RWPE2 (cell line): Measurements from ENCODE around the gene NUP133.

Experiments used
- ATAC-seq: fragments of 200-7000 bp; cut with Tn5 transposase; 3 replicates; pipeline ENCODE4 v1.9.1; 2021; ENCODE audit warnings: low read depth
- DNase-seq: peaks from one replicate; pipeline ENCODE4 v3.0.0-alpha.2; 2020; ENCODE audit warnings: low spot score
- H3K27ac ChIP-seq: fragments of 450-650 bp; 2 replicates; pipeline ENCODE4 v1.5.1; 2017; ENCODE audit warnings: mild to moderate bottlenecking; ENCODE audit not compliant: poor library complexity, severe bottlenecking
- H3K27me3 ChIP-seq: fragments of 250-450 bp; sonication (Bioruptor Pico); 2 replicates; pipeline ENCODE4 v1.5.1; 2021; ENCODE audit warnings: mild to moderate bottlenecking, moderate library complexity; ENCODE audit not compliant: insufficient read depth, poor library complexity, severe bottlenecking
- H3K36me3 ChIP-seq: fragments of 250-450 bp; sonication (Bioruptor Pico); 2 replicates; pipeline ENCODE4 v1.5.1; 2020; ENCODE audit warnings: low read depth, mild to moderate bottlenecking, moderate library complexity
- H3K4me1 ChIP-seq: fragments of 250-450 bp; sonication (Bioruptor Pico); 2 replicates; pipeline ENCODE4 v1.5.1; 2021; ENCODE audit warnings: mild to moderate bottlenecking, moderate library complexity; ENCODE audit not compliant: insufficient read depth, poor library complexity, severe bottlenecking
- H3K4me3 ChIP-seq: fragments of 250-450 bp; sonication (Bioruptor Pico); 2 replicates; pipeline ENCODE4 v1.5.1; 2021; ENCODE audit warnings: mild to moderate bottlenecking, moderate library complexity; ENCODE audit not compliant: severe bottlenecking
- H3K9me3 ChIP-seq: fragments of 250-450 bp; sonication (Bioruptor Pico); 2 replicates; pipeline ENCODE4 v1.5.1; 2021; ENCODE audit warnings: mild to moderate bottlenecking, moderate library complexity; ENCODE audit not compliant: severe bottlenecking
- CTCF ChIP-seq: fragments of 450-650 bp; IDR thresholded peaks from one replicate; pipeline ENCODE4 v1.5.1; 2017; ENCODE audit warnings: mild to moderate bottlenecking, moderate library complexity; ENCODE audit not compliant: poor library complexity, severe bottlenecking

Gene NUP133

GRCh38 chr1:229436201-229436600 lies 71.9 kb downstream of the NUP133 start:
- Histone ChIP-seq H3K9me3 (no peaks in the 10 kb centered on the region), H3K36me3 (peaks cover 1% of the 10 kb centered on the region; the same call in 1 of the 2 replicates), H3K27ac (no peak overlapping the region), H3K4me1 (no peaks in the 10 kb centered on the region), H3K27me3 (peaks cover 42% of the 10 kb centered on the region), H3K4me3 (no peak overlapping the region)
- DNase-seq (no peak), ATAC-seq (no peak)
- TF ChIP-seq CTCF: no peak

GRCh38 chr1:229434641-229435051 lies 73.5 kb downstream of the NUP133 start:
- Histone ChIP-seq H3K9me3 (no peaks in the 10 kb centered on the region), H3K4me3 (no peak overlapping the region), H3K36me3 (no peaks in the 10 kb centered on the region), H3K27ac (no peak overlapping the region), H3K27me3 (peaks cover 53% of the 10 kb centered on the region), H3K4me1 (no peaks in the 10 kb centered on the region)
- ATAC-seq: no peak
- no peak for DNase-seq
- no peak for TF ChIP-seq CTCF

- Histone ChIP-seq H3K4me3 (no peak within 1 kb of the TSS), H3K27me3 (peaks cover 53% of the 10 kb centered on the region), H3K27ac (no peak within 1 kb of the TSS), H3K4me1 (no peaks in the 10 kb centered on the region), H3K9me3 (no peaks in the 10 kb centered on the region), H3K36me3 (no peaks in the 10 kb centered on the region)
- ATAC-seq: no peak
- no peak for TF ChIP-seq CTCF
- DNase-seq: no peak
These were observed 74.0 kb downstream of the NUP133 start, which contains the start of gene ACTA1 for GRCh38 chr1:229434005-229434640. Gene ACTA1, minus strand, starts transcription at chr1:229434094. Its CDS starts 979 bp downstream, at chr1:229433115.

GRCh38 chr1:229433364-229434004 lies 74.7 kb downstream of the NUP133 start:
- Histone ChIP-seq H3K36me3 (no peaks in the 10 kb centered on the region), H3K27ac (no peak overlapping the region), H3K4me1 (no peaks in the 10 kb centered on the region), H3K4me3 (no peak overlapping the region), H3K9me3 (no peaks in the 10 kb centered on the region), H3K27me3 (peaks cover 53% of the 10 kb centered on the region)
- ATAC-seq (no peak), DNase-seq (no peak)
- TF ChIP-seq CTCF: no peak

GRCh38 chr1:229432905-229433304 lies 75.2 kb downstream of the NUP133 start:
- ATAC-seq: no peak
- Histone ChIP-seq H3K36me3 (no peaks in the 10 kb centered on the region), H3K27ac (no peak overlapping the region), H3K4me3 (no peak overlapping the region), H3K27me3 (peaks cover 53% of the 10 kb centered on the region), H3K4me1 (no peaks in the 10 kb centered on the region), H3K9me3 (no peaks in the 10 kb centered on the region)
- DNase-seq: no peak
- TF ChIP-seq CTCF: no peak
